ENCODE measurements around the gene PRPF6.

Gene PRPF6, protein sequence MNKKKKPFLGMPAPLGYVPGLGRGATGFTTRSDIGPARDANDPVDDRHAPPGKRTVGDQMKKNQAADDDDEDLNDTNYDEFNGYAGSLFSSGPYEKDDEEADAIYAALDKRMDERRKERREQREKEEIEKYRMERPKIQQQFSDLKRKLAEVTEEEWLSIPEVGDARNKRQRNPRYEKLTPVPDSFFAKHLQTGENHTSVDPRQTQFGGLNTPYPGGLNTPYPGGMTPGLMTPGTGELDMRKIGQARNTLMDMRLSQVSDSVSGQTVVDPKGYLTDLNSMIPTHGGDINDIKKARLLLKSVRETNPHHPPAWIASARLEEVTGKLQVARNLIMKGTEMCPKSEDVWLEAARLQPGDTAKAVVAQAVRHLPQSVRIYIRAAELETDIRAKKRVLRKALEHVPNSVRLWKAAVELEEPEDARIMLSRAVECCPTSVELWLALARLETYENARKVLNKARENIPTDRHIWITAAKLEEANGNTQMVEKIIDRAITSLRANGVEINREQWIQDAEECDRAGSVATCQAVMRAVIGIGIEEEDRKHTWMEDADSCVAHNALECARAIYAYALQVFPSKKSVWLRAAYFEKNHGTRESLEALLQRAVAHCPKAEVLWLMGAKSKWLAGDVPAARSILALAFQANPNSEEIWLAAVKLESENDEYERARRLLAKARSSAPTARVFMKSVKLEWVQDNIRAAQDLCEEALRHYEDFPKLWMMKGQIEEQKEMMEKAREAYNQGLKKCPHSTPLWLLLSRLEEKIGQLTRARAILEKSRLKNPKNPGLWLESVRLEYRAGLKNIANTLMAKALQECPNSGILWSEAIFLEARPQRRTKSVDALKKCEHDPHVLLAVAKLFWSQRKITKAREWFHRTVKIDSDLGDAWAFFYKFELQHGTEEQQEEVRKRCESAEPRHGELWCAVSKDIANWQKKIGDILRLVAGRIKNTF

DNA sequence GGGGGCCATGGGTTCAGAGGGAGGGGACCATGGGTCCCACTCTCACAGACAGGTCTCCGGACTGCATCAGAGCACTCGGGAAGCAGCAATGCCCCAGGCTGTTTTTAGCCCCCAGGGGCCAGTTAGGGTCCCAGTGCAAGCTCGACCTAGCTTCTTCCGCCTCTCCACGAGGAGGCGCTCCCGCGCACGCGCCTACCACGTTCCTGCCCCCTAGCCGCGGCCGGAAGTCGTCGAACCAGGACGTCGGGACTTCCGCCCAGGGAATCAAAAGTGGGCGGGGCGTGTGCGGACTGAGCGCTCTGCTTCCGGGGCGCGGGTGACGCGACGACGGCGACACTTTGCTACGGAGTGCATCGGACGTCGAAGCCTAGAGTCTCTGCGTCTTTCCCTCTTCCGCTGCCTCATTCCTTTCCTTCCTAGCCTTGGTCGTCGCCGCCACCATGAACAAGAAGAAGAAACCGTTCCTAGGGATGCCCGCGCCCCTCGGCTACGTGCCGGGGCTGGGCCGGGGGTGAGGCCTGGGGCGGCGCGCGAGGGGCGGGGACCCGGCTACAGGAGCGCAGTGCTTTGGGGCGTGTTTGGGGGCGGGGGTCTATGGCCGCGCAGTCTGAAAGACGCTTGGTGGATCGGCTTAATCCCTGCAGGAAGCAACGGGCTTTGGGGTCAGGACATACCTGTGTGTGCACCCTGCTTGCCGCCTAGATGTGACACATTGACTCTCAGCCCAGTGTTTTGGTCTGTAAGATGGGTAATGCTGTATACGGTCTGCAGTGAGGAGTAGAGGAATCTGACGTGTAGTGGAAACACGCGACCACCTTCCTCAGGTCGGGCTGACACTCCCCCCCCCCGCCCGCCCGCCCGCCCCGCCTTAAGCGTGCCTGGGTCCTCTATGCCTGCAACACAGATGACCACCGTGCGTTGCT is at the start of gene PRPF6:
Gene PRPF6 (plus strand): TSS at position 327 of the 923 bp plus-strand sequence. CDS start 114 bp downstream, at position 441.
- DNase-seq (ENCODE audit: low read depth) = peak; percentile 72

DNA sequence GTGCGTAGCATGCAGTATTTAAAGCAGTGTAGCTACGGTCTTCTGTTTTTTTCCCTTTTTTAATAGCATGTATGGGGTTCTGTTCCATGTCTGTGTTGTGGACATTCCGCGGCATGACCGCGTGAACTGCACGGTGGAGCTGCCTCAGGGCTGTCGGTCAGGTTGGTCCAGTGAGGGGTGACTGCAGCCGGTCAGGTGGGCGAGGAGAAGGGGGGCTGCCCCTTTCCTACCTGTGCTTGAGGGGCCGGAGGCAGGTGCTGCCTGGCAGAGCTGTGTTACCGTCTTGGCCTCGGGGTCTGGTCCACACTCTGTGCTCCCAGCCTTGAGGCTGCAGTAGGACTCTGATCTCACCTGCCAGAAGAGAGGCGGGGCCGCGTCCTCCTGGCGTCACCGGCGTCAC is 49.2 kb upstream of the PRPF6 start:
- DNase-seq (ENCODE audit: low read depth) = no peak

DNA sequence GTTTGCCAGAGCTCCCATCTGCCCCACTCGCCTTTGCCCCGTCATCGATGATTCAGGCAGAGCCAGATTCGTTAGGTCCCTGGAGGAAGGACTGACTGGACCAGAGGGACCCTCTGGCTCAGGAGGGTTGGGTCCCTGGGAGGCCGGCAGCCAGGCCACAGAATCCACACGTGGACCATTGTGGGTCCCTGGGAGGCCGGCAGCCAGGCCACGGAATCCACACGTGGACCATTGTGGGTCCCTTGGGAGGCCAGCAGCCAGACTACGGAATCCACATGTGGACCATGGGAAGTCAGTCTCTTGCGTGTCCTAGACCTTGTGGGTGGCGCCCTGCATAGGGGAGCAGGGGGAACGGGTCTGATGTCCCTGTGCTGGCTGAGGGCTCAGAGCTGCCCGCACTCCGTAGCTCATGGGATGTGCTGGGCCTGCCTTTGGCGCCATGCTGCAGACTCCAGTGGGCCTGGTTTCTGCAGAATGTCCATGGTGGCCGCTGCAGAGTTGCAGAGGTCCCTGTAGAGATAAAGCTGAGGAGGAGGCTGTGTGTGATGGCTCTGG is 48.2 kb upstream of the PRPF6 start:
- no peak for DNase-seq (ENCODE audit: low read depth)

DNA sequence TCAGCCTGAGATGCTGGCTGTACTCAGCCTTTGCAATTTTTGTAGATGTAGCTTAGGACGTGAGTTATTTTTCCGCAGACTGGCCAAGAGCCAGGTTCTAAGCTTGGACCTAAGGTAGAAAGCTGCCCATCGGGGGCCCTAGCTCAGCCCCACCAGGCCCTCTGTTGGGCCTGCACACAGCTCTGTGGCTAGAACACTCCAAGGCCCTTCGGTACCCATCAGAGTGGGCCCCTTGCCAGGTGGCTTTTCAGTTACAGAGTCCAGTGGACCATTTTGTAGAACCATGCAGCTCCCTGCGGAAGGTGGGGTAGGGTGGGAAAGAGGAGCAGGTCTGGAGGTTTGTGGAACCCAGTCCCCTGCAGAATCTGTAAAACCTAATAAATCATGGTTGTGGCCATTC is 47.3 kb upstream of the PRPF6 start:
- no peak for DNase-seq (ENCODE audit: low read depth)

DNA sequence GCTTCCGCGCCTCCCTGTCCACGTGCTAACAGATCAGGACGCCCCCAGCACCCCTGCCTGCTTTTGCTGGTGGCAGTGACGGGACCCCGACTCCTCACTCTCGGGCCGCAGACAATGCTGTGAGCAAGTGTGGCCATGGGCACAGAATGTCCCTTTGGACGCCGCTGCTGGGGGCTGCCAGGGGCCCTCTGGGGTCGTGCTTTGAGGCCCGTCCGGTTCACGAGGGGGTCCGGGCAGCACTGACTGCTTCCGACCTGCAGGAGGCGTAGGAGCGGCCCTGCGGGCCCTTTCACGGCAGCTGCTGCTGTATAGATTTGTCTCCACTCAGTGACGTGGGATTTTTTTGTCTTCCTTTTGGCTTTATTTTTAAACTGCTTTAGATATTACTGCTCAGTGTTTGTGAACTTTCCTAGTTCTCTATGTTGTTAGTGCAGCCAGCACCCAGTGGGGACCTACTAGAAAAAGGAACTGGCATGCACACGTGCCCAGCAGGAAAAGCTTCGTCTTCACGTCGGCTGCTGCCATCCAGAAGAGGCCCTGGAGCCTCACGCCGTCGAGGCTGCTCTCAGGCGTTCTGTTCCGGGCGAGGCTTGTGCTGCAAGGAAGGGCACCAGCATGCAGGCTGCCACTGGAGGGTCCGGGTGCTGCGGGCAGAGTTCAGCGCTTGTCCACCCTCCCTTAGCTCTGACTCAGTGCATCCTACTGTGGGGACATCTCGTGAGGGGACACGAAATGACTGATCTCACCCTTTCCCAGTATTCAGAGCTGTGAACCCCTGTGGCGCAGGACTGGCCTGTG is 46.5 kb upstream of the PRPF6 start:
- DNase-seq (ENCODE audit: low read depth) = no peak

DNA sequence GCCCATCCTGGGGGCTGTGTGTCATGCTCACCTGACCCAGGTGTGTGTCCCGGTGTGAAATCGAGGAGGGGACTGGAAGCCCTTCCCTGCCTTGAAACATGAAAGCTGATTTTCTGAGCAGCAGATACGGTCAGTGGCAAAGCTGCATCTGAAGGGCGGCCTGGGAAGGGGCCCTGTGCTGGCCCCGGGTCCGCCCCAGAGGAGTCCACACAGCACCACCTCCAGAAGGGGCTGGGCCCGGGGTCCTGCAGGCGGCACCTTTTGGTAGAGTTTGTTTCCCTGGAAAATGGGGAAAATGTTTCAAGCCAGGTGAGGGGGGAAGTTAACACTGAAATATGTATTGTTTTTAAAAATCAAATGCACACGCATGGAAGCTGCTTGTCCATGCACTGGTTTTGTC is 45.5 kb upstream of the PRPF6 start:
- no peak for DNase-seq (ENCODE audit: low read depth)

DNA sequence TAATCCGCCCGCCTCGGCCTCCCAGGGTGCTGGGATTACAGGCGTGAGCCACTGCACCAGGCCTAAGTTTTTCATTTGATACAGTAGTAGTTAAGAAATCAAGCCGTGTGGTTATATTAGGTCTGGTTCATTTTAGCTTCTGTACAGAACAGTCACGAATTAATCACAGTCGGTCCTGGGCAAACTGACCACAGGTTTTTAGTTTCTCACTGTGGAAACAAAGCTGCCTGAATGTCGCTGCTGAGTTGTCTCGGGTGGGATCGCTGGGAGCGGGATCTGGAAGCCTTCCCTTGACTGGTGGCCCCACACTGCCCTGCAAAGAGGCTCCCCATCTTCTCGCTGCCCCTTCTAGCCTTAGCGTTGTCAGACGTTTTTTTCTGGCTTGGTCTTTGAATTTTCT is 43.3 kb upstream of the PRPF6 start:
- DNase-seq (ENCODE audit: low read depth) = no peak

DNA sequence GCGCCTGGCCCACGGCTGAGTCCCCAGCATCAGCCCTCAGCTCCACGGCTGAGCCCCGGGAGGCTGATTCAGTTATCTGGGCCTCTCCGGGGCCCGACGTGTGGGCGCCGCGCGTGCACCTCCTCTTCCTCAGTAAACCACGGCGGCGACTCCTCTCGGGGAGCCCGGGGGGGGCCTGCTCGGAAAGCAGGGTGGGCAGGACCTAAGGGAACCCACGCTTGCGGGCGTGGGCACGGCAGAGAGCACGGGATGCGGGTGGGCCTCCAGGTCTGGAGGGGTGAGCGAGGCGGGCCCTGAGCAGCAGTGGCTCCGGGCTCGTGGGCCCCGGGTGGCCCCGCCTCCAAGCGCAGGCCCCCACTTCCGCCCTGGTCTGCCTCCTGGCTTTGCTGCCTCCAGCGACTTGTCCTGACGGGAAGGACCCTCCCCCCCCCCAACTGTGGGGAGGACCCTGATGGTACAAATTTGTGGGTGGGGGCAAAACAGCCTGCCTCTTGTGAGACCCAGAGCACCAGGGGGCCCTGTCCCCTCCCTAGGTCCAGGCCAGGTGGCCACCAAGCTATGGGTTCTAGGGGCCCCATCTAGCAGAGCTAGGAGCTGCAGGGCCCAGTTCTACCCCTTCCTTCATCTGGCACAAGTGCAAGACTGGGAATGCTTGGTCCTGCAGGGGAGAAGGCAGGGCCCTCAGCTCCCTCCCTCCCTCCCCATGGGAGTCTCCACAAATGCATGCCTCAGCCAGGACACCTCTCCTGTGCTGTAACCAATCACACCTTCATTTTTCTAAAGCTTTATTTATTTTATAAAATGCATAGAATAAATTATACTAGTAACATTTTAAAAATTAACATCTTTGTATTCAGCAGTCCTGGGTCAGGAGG is 41.6 kb upstream of the PRPF6 start:
- DNase-seq (ENCODE audit: low read depth) = no peak

DNA sequence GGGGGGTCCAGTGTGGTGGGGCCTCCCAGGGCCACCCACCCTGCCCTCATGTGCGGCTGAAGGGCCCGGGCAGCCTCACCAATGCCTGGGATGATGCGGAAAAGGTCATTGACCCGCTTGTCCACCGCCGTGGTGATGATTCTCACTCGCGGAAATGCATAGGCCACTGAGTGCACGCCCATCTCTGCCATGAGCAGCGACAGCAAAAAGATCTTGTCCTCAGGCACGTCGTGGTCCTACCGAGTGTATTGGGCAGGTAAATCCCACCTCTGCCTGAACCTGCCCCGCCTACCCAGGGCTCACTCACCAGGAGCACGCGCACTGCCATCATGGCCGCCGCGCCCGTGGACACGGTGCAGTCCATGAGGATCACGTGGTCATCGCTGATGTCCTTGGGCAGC is 40.9 kb upstream of the PRPF6 start:
- DNase-seq (ENCODE audit: low read depth) = no peak

DNA sequence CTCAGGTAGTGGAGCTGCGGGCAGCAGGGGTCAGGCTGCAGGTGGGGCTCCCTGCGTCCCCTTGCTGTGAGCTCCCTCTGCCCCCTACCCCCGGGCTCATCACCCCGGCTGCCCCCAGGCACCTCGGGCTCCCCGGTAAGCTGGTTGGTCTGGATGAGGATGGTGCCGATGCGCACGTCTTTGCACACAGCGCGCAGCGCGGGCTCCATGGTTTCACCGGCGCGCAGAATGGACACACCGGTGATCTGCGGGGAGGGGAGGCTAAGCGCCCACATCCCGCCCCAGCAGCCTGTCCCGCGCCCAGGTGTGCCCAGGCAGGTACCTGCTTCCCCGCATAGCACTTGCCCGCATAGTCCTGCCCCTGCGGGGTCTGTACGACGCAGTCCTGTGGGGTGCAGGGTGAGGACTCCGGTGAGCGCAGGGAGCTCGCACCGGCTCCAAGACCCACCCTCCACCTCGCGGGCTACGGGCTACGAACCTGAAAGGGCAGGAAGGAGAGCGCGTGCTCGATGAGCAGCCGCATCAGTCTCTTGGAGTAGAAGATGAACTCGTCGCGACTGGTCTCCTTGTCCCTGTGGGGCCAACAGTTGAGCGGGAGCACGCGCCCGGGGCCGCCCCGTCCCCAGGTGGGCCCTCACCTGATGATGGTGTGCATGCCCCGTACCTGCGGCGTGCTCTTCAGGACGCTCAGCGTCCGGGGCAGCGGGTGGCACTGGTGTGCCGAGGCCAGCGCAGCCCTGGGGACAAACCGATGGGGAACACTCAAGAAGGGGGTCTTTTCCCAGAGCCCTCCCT is 40.3 kb upstream of the PRPF6 start:
- no peak for DNase-seq (ENCODE audit: low read depth)

DNA sequence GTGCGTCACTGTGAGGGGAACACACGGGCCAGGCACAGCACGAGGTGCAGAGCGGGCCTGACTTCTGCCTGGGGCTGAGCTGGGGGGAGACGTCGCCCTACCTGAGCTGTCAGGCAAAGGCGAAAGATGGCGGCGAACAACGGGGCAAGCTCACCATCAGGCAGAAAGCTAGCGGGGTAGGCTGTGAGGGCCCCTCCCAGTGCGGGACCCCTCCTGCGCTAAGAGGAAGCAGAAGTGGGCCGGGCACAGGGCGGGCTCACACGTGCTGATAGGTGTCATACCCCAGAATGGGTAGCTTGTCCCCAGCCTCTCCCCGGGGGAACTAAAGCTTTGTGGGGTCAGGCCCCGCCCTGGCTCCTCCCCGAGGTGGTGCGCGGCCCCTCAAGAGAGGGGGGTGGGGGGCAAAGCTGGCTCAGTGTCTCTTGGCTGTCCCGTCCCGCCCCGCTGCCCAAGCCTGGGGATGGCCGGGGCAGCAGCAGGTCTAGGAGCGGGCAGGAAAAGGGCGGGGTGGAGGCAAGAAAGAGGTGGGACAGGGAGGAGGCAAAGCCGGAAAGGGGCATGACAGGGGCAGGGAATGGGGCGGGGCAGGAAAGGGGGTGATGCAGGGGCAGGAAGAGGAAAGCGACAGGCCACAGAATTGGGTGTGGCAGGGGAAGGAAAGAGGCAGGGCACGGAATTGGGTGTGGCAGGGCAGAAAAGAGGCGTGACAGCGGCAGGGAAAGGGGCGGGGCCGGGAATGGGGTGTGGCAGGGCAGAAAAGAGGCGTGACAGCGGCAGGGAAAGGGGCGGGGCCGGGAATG is 39.5 kb upstream of the PRPF6 start:
- DNase-seq (ENCODE audit: low read depth) = no peak

DNA sequence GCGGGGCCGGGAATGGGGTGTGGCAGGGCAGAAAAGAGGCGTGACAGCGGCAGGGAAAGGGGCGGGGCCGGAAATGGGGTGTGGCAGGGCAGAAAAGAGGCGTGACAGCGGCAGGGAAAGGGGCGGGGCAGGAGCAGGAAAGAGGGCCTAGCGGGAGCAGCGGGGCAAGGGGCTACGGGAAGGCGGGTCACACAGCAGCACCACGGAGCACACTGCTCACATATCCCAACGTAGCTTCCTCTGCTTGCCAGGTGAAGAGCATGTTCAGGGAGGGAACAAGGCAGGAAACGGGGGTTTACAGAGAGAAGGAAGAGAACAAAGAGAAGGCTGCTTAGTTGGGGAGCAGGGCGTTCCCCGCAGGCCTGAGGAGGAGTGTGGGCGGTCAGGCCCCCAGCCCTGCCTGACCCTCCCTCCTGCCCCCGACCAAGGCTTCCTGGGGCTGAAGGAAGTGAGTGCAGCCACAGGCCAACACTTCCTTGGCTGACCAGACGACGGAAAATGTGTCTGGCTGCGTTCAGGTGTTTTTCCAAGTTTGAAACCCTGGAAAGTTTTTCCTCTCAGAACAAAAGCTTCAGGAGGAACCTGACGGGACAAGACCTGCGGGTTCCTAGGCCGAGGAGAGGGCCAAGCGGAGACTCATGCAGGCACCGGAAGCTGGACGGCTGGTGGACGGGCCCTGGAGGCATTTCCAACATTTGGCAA is 38.5 kb upstream of the PRPF6 start:
- DNase-seq (ENCODE audit: low read depth) = no peak

DNA sequence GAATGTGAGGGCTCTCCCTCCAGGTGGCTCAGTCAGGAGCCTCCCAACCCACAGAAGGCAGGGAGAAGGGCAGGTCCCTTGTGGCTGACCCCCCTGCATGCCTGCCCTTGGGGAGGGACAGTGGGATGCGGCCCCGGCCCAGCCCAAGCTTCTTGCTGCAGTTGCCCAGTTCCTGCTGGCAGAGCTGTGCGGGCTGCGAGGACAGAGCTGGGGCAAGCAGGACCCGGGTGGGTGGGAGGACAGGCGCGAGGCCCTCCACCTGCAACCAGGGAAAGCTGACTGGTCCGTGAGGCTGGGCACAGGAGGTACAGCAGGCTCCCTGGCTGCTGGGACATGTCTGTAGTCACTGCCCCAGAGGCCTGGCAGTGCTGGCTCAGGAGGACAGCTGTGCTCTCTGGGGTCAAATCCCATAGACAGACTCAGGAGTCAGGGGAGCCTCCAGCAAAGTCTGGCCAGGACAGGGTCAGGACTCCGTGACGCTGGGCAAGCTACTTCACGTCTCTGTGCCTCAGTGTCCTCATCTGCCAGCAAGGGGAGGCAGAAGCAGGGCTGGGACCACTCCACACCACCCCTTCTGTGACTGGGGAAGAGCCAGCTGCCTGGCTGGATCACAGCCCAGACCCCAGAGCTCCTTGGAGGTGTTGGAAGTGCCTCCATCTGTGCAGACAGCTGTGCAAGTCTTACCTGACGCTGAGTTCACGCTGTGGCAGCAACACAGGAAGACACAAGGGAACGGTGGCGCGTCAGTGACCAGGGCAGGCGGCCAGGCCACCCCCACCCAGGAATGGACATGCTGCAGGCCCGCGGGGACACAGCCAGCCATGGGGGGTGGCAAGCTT is 37.7 kb upstream of the PRPF6 start:
- DNase-seq (ENCODE audit: low read depth) = no peak

DNA sequence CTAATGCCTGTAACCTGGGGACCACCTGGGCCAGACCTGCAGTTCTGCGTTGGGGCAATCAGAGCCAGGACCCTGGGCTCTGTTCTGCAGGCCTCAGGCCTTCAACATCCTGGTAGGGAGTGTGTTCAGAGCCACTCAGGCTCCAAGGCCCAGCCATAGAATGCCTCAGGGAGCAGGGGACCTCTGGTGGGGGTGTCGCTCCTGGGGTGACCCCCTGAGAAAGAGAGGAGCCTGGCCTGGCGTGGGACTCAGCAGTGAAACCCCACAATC is 37.2 kb upstream of the PRPF6 start:
- DNase-seq (ENCODE audit: low read depth) = no peak

DNA sequence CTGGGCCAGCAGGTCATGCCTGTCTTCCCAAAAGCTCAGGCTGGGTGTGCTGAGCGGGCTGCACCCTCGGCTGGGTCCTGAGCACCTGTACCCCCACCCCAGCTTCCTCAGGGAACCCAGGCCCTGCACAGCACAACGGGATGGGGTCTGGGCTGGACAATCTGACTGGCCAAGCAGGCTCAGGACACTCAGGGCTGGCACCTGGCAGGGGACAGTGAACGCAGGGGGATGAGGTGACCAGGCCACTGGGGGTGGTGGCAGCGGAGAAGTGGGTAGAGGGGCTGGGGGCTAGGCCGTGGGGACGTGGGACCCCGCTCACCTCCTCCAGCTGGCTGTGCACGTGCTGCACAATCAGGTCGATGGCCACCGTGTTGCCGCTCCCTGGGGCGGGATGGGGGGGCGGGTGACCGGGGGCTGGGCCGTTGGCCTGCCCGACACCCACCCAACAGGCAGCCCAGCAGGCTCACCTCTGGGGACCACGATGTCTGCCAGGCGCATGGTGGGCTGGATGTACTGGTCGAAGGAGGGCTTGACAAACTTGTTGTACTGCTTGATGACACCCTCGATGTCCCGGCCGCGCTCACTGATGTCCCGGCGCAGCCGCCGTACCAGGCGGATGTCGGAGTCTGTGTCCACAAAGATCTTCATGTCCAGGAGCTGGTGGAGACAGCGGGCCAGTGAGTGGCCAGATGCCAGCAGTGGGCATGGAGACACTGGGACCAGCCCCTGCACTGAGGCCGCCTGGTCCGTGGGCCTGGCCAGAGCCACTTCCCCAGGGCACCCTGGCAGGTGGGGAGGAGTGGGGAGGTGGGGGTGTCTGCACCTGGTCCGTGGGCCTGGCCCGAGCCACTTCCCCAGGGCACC is 36.6 kb upstream of the PRPF6 start:
- DNase-seq (ENCODE audit: low read depth) = no peak

All from HS-27A (cell line).